Brain pericyte (primary cell): Measurements from ENCODE around the gene MYRFL.
"Not testable (repeated sequence)": the region's sequence is repeated elsewhere in the genome, so short reads cannot be mapped to it uniquely, and the experiment has no call there.

Experiments
- DNase-seq: peaks from one replicate; pipeline ENCODE4 v3.0.0-alpha.2; 2012; ENCODE audit warnings: low read depth, low spot score

Gene MYRFL

DNA sequence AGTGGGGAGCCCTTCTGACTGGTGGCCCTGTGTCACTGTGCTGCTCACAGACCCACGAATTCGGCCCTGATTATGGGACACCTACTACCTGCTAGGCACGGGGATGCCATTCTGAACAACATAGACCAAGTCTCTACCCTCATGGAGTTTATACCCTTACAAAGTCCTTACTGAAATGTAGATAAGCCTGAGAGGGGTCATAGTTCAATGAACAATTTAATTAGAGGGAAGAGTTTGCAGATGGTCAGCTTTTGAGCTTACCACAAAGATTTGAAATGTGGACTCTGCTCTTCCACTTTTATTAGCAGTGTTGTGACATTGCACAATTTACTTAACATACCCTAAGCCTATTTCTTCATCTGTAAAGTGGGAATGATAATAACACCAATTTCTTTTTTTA, 161.1 kb downstream of the MYRFL start:
- DNase-seq = no peak

DNA sequence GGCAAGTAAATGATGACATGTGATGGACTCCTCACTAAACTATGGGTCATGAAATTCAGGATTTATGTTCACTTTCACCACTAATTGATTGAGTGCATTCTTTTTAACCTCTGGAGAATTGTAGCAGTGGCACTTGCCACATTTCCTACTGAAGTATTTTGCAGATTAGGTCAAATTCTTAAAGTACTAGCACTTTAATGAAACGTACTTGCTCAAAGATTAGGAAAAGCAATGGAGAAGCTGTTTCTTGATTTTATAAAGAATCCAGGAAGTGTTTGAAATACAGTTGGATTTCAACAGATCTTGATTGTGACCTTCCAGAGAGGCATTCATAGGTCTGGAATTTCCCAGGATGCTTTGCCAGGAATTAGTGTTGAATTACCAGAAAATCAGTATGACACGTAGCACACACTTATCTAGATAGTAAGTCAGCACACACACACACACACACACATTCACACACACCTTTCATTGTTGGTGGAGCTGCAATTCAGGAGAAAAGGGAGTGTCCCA, 162.6 kb downstream of the MYRFL start:
- no peak for DNase-seq

DNA sequence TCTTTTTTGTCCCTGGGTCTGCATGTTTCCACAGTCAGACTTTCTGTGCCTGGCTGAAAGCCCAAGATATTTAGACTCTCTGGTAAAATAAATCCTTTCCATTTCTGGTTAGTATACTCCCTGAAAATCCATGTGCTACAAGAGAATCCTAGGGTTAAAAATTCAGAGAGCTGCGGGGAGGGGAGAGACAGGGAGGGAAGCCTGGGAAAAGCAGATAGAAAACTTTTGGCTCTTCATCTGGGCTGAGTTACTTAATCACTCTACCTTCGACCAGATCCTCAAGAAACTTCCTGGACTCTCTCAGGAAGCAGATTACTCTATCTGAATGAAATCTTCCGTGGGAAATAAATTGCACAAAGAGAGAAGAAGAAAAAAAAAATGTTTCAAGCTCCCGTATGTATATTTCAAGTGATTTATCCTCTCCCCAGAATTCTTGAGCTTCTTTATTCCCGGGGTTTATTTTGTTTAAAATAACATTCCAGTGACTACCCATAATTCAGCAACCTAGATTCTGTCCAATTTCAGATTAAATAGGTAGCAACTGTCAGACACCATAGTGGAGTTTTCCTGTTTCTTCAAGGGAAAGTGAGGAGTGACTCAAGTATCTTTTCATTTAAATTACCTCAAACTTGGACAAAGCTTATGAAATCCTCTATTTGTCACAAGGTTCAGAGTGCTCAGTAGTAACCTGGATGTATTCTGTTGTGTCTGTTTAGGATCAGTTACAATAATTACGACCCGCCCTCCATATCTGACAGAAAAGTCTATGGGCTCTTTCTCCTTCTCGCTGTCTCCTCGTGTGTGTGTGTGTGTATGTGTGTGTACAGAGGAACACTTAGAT, 163.7 kb downstream of the MYRFL start:
- no peak for DNase-seq

DNA sequence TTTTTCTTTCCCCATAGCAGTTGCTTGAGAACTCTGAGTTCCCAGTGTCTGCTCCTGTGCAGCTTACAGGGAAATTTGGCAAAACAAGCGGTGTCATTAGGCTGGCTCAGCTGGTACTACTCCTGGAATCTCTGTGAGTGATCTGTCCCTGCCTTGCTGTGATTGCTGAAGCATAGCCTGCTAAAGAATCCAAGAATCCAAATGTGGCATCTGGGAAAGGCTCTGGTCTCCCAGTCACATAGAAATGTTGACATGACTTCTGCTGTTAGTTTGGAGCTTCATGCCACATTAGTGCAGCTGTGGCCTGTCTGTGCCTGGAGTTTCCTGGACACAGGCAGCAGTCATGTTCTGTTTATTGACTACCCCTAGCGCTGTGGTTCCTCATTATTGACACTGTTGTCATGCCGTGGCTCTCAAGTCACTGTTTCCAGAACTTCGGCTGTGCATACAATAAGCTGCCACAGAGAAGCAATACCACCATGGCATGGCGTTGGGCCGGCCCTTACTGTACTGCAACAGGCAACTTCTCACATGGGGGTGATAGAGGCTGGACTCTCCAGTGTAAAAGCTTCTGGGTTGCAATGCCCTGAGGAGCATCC, 166.8 kb downstream of the MYRFL start:
- DNase-seq = no peak

DNA sequence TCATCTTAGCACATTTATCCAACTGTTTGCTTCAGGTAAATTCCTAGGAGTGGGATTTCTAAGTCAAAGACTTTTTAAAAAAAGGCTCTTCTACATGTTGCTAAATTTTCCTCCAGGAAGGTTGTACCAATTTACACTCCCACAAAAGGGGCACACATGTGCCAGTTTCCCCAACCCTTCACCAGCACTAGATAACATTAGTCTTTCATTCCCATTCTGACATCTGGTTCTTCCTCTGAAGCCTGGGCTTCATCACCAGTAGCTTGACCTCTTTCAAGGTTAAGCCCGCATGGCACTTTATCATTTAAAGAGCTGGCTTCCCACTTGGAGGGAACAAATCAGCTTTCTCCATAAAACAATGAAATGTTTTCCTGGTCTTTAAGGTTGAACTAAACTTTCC, 168.4 kb downstream of the MYRFL start:
- DNase-seq = no peak

DNA sequence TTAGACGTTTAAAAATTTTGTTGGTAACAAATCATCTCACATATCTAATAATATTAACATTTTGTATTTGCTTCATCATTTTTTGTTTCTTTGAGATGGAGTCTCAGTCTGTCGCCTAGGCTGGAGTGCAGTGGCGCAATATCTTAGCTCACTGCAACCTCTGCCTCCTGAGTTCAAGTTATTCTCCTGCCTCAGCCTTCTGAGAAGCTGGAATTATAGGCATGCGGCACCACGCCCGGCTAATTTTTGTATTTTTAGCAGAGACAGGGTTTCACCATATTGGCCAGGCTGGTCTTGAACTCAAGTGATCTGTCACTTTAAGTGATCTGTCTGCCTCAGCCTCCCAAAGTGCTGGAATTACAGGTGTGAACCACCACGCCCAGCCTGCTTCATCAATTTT, 169.1 kb downstream of the MYRFL start:
- not testable (repeated sequence) for DNase-seq

DNA sequence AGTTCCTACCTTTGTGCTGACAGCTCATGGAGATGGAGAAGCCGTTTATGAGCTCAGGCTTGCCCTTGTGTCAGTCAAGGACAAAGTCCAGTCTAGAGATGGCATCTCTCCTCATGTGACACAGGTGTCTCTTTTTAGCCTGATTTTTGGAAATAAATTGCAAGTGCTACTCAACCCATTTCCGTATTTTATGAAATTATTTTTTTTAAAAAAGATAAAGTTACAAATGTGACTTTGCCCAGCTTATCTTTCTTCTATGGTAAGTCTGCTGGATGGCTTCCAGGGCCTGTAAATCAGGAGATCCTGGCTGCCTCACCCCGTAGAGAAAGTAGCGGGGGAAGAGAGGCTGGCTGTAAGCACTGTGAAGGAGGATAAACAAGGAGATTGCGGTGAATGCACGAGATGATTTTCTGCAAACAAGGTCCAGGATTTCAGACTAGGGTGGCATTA, 169.7 kb downstream of the MYRFL start:
- DNase-seq = no peak

DNA sequence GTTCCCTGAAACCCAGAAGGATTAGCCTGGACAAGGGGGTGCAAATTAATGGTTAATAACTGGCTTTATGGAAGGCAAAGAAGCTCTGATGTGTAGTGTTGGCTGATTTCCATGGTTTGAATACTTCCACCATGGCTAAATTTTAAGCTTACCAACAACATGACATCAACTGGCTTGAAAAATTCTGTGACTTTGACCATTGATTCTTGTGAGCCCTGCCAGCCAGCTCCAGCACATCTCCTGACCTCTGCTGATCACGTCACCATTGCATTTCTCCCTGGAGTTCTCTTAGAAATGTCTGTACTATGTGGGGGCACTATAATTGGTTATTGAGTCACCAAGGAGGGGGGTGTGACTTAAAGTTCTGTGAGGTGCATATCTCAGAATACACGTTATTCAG, 171.2 kb downstream of the MYRFL start:
- no peak for DNase-seq

DNA sequence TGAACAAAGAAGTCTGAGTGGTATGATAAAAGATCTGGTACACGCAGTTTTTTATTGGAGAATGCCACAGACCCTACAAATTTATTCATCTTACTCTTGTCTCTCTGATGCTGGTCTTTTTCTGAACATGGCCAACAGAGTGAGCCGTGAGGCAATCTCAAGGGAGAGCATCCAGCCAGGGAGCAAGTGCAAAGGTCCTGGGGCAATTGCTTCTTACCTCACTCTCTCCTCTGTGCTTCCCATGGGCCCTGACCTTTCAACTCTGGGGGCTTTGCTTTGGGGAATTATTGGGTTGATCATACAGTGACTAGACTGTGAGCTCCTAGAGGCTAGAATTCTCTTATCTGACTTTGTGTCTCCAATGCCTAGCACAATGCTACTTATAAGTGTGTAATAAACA, 171.7 kb downstream of the MYRFL start:
- DNase-seq = no peak

DNA sequence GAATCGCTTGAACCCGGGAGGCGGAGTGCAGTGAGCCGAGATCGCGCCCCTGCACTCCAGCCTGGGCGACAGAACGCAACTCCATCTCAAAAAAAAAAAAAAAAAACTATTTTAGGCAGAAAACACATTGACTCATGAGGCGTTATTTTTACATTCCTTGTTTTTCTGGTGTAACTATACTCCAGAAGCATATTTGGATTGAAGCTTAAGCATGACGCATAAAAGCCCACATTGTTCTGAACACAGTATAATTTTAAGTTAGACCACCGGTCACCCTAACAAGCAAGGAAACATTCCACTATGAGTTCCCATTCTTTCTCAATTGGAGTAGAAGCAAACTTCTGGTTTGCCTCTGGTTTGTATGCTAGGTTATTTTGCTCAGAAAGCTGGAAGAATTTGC, 173.0 kb downstream of the MYRFL start:
- no peak for DNase-seq

DNA sequence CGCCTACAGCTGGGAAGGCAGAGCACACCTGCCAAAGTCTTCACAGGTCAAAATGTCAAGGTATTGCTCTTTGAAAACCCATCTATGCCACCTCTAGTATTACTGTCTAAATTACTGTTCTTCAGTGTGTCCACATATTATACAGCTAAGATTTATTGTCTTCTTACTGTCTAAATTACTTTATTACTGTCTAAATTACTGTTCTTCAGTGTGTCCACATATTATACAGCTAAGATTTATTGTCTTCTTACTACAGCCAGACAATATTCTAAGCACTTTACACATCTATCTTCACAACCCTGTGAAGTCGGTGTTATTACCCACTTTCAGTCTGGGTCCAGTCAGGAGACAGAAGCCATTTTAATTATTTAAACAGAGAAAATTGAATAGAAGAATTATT, 173.9 kb downstream of the MYRFL start:
- no peak for DNase-seq

DNA sequence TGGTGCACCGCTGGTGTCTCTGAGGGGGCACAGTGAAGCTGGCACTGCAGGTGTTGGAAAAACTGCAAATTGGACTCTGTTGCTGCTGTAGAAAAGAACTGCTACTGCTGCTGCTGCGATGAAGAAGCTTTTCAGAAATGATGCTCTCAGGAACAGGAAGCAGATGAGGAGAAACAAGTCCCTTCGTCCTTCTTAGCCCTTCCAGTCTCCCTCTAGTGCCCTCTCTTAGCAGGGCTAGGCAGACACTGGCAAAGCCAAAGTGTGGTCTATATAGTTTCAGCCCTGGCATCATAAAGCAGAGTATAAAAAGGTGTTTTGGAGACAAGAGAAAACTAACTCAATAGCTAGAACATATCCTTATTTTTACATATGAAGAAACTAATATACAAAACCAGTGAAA, 174.5 kb downstream of the MYRFL start:
- DNase-seq = no peak

DNA sequence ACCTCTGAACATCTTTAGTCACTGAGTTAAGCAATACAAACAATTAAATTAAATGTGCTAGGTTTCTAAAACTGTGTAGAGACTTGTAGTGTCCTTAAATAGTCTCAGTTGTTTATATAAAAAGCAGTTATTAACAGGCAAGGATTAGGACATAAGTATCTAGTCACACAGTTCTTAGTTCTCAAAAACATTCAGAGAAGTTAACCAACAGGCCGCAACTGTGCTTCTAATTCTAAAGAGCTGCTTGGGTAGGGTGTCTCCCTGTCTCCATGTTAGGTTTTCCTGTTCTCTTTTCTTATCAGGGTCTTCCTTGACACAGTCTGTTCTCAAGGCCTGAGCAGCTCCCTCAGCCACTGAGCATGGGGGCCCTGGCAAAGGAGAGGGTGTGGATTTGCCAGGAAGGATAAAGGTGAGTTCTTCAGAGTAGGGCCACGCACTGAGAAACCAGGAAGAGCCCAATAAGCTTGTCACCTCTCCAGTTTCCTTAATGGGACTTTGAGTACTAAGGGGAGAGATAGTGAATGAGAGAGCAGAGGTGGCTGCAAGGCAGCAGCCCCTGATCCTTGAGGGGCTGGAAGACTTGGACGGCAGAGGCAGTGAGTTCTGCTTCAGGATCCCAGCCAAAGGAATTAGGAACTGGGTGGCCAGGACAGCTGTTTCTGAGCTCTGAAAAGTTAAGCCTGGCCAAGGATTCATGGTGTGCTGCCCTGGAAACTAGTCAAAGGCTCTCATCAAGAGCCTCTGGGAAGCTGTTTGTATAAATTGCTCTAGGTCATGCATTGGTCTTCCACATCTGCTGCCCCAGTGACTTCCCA, 177.3 kb downstream of the MYRFL start:
- DNase-seq = no peak

DNA sequence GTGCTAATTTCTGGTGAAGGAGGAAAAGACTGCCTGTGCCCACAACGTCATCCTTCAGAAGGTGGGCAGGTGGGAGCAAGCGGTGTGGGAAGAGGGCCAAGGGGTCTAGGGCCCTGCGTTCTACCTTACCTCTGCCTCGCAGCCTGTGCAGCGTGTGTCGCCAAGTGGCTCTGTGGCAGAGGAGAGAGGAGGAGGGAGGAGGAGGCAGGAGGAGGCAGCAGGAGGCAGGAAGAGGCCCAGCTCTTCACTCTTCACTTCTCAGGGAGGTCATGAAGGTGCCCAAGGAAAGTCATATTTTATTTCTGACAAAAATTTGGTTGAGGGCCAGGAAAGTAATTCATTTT, 177.9 kb downstream of the MYRFL start:
- DNase-seq = no peak

DNA sequence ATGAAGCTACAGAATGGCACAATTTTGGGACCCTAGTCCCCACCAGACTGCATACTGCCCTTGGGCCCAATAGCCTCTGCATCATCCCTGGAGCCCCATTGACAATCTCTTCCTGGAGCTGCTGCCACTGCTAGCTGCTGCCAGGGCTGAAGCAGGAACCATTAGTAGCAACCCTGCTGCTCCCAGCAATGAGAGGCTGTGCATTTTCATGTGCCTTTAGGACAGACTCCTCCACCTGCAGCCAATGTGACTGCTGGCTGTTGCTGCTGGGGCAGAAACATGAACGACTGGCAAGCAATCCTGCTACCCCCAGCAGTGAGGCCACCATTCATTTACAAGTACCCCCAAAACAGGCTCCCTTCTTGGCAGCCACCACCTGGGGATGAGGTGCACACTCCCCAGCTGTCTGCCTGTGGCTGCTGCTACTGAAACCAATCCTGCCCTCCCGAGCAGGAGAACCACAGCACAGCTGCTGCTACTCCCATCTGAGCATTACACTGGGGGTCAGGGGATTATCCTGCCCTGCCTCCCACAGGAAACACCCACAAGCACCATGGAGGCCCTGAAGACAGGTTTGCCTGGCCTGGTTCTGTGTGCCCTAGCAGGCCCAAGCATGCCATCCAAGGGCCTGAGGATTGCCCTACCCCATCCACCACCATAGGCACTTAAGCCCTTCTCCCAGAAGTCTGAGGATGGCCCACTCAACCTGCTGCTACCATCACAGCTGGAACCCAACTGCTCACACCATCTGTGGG, 181.0 kb downstream of the MYRFL start:
- DNase-seq = no peak

DNA sequence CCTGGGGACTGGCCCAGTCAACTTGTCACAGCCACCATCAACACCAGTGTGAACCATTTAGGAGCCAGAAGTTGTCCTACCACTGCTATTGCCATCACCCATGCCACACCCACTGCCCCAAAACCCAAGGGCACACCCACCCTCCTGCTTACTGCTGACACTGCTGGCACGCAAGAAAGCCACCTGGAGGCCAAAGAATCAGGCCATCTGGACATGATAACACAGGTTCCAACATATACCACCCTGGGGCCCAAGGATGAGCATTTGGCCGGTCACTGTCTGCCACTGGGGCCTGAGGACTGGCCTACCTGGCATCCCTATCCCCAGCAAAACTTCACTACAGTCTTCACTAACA, 181.6 kb downstream of the MYRFL start:
- DNase-seq = no peak

DNA sequence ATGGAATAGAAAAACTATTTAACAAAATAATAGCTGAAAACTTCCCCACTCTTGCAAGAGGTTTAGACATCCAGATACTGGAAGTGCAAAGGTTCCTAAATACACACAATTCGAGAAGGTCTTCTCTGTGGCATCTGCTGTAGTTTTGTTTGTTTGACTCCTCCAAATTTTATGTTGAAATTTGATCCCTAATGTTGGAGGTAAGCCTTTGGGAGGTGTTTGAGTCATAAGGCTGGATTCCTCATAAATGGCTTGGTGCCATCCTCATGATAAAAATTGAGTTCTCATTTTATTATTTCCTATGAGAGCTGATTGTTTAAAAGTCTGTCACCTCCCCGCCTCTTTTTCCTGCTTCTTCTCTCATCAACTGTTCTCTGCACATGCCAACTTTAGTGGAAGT, 182.7 kb downstream of the MYRFL start:
- no peak for DNase-seq
